Mesendoderm (in vitro differentiated cells): Measurements from ENCODE around the gene FRMD3. TPM values are rescaled to one million over a fixed set of nuclear protein-coding genes. Genes with fewer than 3 reads are reported as not detected.

ENCODE experiments used
- DNase-seq: peaks from one replicate; pipeline ENCODE4 v3.0.0; 2013
- H2AK5ac ChIP-seq: 2 replicates; pipeline ENCODE4 v1.6.1; 2013; ENCODE audit warnings: low read length, inconsistent platforms
- H2BK120ac ChIP-seq: 2 replicates; pipeline ENCODE4 v1.6.1; 2013; ENCODE audit warnings: low read depth, mild to moderate bottlenecking, low read length, moderate library complexity, mixed read lengths
- H2BK15ac ChIP-seq: replicated peaks from 2 replicates; pipeline ENCODE4 v1.6.1; 2013; ENCODE audit warnings: low read depth, mild to moderate bottlenecking, moderate library complexity
- H2BK5ac ChIP-seq: 2 replicates; pipeline ENCODE4 v1.6.1; 2013; ENCODE audit warnings: low read length, inconsistent platforms
- H3K18ac ChIP-seq: 2 replicates; pipeline ENCODE4 v1.6.1; 2013; ENCODE audit warnings: mild to moderate bottlenecking, low read length, mixed read lengths
- H3K23ac ChIP-seq: one replicate; pipeline ENCODE4 v1.6.1; 2013; ENCODE audit warnings: low read length
- H3K27ac ChIP-seq: 2 replicates; pipeline ENCODE4 v1.5.1; 2013; ENCODE audit warnings: low read depth, mild to moderate bottlenecking, inconsistent platforms, low read length, moderate library complexity
- H3K27me3 ChIP-seq: 2 replicates; pipeline ENCODE4 v1.6.1; 2013; ENCODE audit warnings: low read length, control low read depth, mild to moderate bottlenecking, inconsistent platforms; ENCODE audit not compliant: insufficient read depth, poor library complexity
- H3K36me3 ChIP-seq: 2 replicates; pipeline ENCODE4 v1.6.1; 2013; ENCODE audit warnings: low read length, inconsistent platforms; ENCODE audit not compliant: control insufficient read depth, insufficient read depth
- H3K4ac ChIP-seq: one replicate; pipeline ENCODE4 v1.6.1; 2013; ENCODE audit warnings: low read depth, mild to moderate bottlenecking, low read length, moderate library complexity
- H3K4me1 ChIP-seq: 2 replicates; pipeline ENCODE4 v1.6.1; 2013; ENCODE audit warnings: low read depth, low read length, inconsistent platforms; ENCODE audit not compliant: control insufficient read depth
- H3K4me2 ChIP-seq: 2 replicates; pipeline ENCODE4 v1.6.1; 2013; ENCODE audit warnings: low read length
- H3K4me3 ChIP-seq: 2 replicates; pipeline ENCODE4 v1.5.1; 2013; ENCODE audit warnings: mild to moderate bottlenecking, low read length
- H3K56ac ChIP-seq: one replicate; pipeline ENCODE4 v1.6.1; 2013; ENCODE audit warnings: low read length
- H3K79me1 ChIP-seq: 2 replicates; pipeline ENCODE4 v1.6.1; 2013; ENCODE audit warnings: low read length, inconsistent platforms
- H3K79me2 ChIP-seq: 2 replicates; pipeline ENCODE4 v1.6.1; 2013; ENCODE audit warnings: mild to moderate bottlenecking, low read length; ENCODE audit not compliant: control insufficient read depth, insufficient read depth
- H3K9ac ChIP-seq: 2 replicates; pipeline ENCODE4 v1.6.1; 2013; ENCODE audit warnings: low read length, inconsistent platforms
- H4K5ac ChIP-seq: one replicate; pipeline ENCODE4 v1.6.1; 2013; ENCODE audit warnings: low read length
- H4K8ac ChIP-seq: one replicate; pipeline ENCODE4 v1.6.1; 2013; ENCODE audit warnings: low read depth, mild to moderate bottlenecking, control low read depth, low read length, moderate library complexity
- WGBS: extraction: QIAGEN DNeasy Blood & Tissue Kit; methylation state at CpG from one replicate; pipeline ENCODE4 v1.1.7; 2013; ENCODE audit warnings: low lambda C conversion rate, missing lambda C conversion rate; ENCODE audit not compliant: insufficient coverage; ENCODE audit errors: extremely low coverage; 5-methylcytosine and 5-hydroxymethylcytosine counted together
- polyA plus RNA-seq, 2 experiments: library from polyadenylated mRNA; stranded (reverse); fragments of 200-250 nt; gene quantifications; one replicate each; pipeline ENCODE4 v1.2.3, GENCODE V29; 2013

The FRMD3 gene
- 0.11 TPM for polyA plus RNA-seq (2013, experiment 1 of 2)
- polyA plus RNA-seq (2013, experiment 2 of 2), result 0.21 TPM

DNA sequence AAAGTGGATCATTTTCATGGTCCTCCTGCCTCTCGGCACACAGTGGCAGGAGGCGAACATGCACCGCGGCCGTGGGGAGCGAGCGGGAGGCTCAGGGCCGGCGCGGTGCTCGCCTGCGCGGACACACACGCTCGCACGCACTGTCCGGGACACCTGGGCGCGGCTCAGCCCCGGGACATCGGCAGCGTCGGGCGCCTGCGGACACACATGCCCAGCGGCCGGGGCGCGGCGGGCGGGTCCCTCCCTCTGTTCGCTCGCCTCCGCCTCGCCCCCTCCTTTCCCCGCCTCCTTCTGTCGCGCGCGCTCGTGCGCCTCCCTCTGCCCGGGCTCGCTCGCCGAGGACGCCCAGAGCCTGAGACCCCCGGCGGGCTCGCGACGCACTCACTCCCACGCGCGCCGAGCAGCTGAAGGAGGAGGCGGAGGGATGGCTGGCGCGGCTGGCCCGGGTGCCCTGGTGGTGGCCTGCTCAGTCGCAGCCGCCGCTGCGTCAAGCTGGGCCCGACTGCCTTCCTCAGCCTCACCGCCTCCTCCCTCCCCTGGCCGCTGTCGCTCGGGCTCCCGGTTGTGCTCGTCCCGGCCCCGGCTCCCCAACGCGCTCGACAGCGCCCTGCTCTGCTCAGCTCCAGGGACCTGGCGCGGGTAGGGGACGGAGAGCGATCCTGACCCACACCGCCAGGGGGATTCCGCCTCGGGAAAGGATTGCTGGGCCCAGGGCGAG is at the start of gene FRMD3:
Gene FRMD3 (minus strand): TSS at position 230 of the 718 bp plus-strand sequence. CDS start 170 bp downstream, at position 60.
- peak; percentile 86 for DNase-seq
- Histone ChIP-seq H2AK5ac (no peak within 1 kb of the TSS), H3K18ac (no peak within 1 kb of the TSS), H3K36me3 (no peaks in the 10 kb centered on the region), H2BK5ac (no peak within 1 kb of the TSS), H3K56ac (peak within 1 kb of the TSS; percentile 72), H3K4me1 (no peaks in the 10 kb centered on the region), H3K27me3 (peaks cover 4% of the 10 kb centered on the region), H3K4me3 (peak within 1 kb of the TSS; percentile 5), H4K5ac (no peak within 1 kb of the TSS), H3K23ac (no peak within 1 kb of the TSS), H3K4ac (no peak within 1 kb of the TSS), H3K4me2 (peak within 1 kb of the TSS; percentile 59), H3K79me1 (no peaks in the 10 kb centered on the region), H3K27ac (no peak within 1 kb of the TSS), H2BK120ac (no peak within 1 kb of the TSS), H4K8ac (no peak within 1 kb of the TSS), H3K79me2 (no peaks in the 10 kb centered on the region), H3K9ac (peak within 1 kb of the TSS; percentile 36), H2BK15ac (no peak within 1 kb of the TSS)
- no CpG with 5 or more reads among the region's 85 CpGs for WGBS

DNA sequence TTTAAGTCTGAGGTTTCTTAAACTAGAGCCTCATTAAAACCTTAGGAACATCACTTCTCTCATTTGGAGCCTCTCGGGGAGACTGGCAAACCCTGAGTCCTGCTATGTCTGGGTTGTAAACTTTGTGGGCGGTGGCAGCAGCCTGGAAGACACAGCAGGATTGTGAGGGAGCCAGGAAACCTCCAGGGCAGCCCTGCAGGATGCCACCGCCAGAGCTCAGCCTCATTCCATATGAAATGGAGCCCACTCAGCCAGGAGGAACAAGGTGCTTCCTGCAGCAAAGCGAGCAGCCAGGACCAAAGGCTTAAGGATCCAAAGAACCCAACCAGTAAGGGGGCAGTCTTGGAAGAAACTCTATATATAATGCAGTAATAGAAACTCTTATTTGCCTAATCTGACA is 46.8 kb upstream of the FRMD3 start:
- H3K27me3 ChIP-seq, result no peaks in the 10 kb centered on the region
- no peaks in the 10 kb centered on the region for H3K4me1 ChIP-seq
- no peaks in the 10 kb centered on the region for H3K79me1 ChIP-seq
- H2BK5ac ChIP-seq, result no peak overlapping the region
- no peak overlapping the region for H2AK5ac ChIP-seq
- no peak overlapping the region for H3K23ac ChIP-seq
- H3K18ac ChIP-seq, result no peak overlapping the region
- no CpG with 5 or more reads among the region's 4 CpGs for WGBS
- no peak overlapping the region for H4K5ac ChIP-seq
- no peak overlapping the region for H4K8ac ChIP-seq
- no peak overlapping the region for H3K4ac ChIP-seq
- no peak overlapping the region for H3K4me2 ChIP-seq
- no peak overlapping the region for H3K4me3 ChIP-seq
- H3K56ac ChIP-seq, result no peak overlapping the region
- H3K36me3 ChIP-seq, result no peaks in the 10 kb centered on the region
- H3K27ac ChIP-seq, result no peak overlapping the region
- no peak overlapping the region for H2BK120ac ChIP-seq
- no peak for DNase-seq
- no peak overlapping the region for H2BK15ac ChIP-seq
- no peak overlapping the region for H3K9ac ChIP-seq
- no peaks in the 10 kb centered on the region for H3K79me2 ChIP-seq

DNA sequence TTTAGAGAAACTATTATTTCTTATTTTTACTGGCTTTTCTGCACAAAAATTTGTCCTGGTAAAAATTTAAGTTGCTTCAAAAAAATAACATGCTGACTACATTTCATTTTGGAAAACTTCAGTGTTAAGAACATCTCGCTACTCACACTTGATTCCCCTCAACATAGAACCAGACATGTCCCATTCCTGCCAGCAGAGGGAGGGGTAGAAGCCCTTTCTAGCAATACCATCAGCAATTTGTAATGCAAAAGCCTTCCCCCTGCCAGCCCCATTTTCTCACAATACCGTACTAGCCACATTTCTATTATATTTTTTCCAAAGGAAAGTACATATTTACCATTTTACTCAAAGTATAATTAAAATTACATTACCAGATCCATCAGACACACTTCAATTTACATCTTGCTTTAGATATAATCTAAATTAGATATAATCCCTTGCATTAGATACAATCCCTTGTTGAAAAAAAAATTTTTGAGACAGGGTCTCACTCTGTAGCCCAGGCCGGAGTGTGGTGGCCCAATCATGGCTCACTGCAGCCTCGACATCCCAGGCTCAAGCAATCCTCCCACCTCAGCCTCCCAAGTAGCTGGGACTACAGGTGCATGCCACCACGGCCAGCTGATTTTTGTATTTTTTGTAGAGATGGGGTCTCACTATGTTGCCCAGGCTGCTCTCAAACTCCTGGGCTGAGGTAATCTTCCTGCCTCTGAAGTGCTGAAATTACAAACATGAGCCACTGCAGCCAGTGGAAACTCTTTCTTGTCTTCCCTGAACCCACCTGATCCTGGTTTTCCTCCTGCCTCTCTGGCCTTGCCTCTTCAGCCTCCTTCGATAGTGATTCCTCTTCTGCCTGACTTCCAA is 45.2 kb upstream of the FRMD3 start:
- Histone ChIP-seq H3K4me1 (no peaks in the 10 kb centered on the region), H3K4me3 (no peak overlapping the region), H2BK5ac (no peak overlapping the region), H3K36me3 (no peaks in the 10 kb centered on the region), H3K4me2 (no peak overlapping the region), H3K56ac (no peak overlapping the region), H4K5ac (no peak overlapping the region), H3K79me2 (no peaks in the 10 kb centered on the region), H3K27ac (no peak overlapping the region), H3K4ac (no peak overlapping the region), H4K8ac (no peak overlapping the region), H2BK15ac (no peak overlapping the region), H3K18ac (no peak overlapping the region), H2BK120ac (no peak overlapping the region), H3K79me1 (no peaks in the 10 kb centered on the region), H3K9ac (no peak overlapping the region), H2AK5ac (no peak overlapping the region), H3K27me3 (no peaks in the 10 kb centered on the region), H3K23ac (no peak overlapping the region)
- peak; percentile 81 for DNase-seq
- no CpG with 5 or more reads among the region's 6 CpGs for WGBS

DNA sequence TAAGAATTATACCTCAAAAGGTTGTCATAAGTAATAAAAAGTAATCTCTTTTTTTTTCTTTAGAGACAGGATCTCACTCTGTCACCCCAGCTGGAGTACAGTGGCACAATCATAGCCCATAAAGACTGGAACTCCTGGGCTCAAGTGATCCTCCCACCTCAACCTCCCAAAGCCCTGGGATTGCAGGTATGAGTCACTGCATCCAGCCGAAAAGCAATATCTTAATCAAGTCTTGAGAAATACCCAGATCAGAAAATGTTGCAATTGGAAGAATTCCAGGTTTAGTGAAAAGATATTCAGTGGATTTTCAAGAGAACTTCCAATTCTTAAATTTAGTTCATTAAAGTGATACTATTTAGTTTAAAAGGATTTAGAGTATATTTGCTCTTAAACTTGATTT is 43.8 kb upstream of the FRMD3 start:
- Histone ChIP-seq H3K4me1 (no peaks in the 10 kb centered on the region), H2AK5ac (no peak overlapping the region), H3K27me3 (no peaks in the 10 kb centered on the region), H3K27ac (no peak overlapping the region), H2BK5ac (no peak overlapping the region), H3K79me1 (no peaks in the 10 kb centered on the region), H2BK15ac (no peak overlapping the region), H3K23ac (no peak overlapping the region), H3K79me2 (no peaks in the 10 kb centered on the region), H3K4ac (no peak overlapping the region), H3K56ac (no peak overlapping the region), H3K18ac (no peak overlapping the region), H4K8ac (no peak overlapping the region), H2BK120ac (no peak overlapping the region), H3K9ac (no peak overlapping the region), H3K36me3 (no peaks in the 10 kb centered on the region), H4K5ac (no peak overlapping the region), H3K4me3 (no peak overlapping the region), H3K4me2 (no peak overlapping the region)
- no peak for DNase-seq
- WGBS, result no CpG with 5 or more reads among the region's 1 CpG

DNA sequence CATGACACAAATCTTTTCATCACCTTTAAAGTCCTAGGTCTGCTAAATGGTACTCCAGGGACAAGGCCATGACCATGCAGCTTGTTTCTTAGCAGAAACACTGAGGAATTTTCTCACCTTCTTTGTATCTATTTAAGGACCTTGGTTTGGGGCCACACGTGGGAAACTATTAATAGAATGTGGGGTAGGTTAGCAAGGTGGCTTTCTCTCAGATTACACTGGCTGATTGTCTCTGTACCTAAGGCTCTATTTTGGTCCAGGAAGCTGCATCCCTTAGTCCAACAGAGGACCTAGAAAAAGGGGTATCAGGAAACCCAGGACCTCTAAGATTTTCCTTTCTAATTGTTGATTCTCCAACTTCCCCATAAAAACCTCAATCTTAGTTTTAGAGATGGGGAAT is 36.3 kb upstream of the FRMD3 start:
- Histone ChIP-seq H2BK15ac (no peak overlapping the region), H3K18ac (no peak overlapping the region), H2AK5ac (no peak overlapping the region), H3K56ac (no peak overlapping the region), H3K79me1 (no peaks in the 10 kb centered on the region), H3K79me2 (no peaks in the 10 kb centered on the region), H3K23ac (no peak overlapping the region), H2BK120ac (no peak overlapping the region), H4K5ac (no peak overlapping the region), H3K27me3 (peaks cover 2% of the 10 kb centered on the region), H2BK5ac (no peak overlapping the region), H3K4me1 (no peaks in the 10 kb centered on the region), H3K27ac (no peak overlapping the region), H3K36me3 (no peaks in the 10 kb centered on the region), H3K4me2 (no peak overlapping the region), H3K4me3 (no peak overlapping the region), H3K4ac (no peak overlapping the region), H4K8ac (no peak overlapping the region), H3K9ac (no peak overlapping the region)
- DNase-seq, result no peak
- WGBS, result no CpG with 5 or more reads among the region's 1 CpG
